HL-60 (cell line): ENCODE data around the gene BSN.

Experiments used
- DNase-seq, 2 experiments: peaks; one replicate each; pipeline ENCODE4 v3.0.0-alpha.2; 2010 to 2020; ENCODE audit warnings: low read depth in 1 of 2, low spot score in 1 of 2
- H3K27ac ChIP-seq: fragments of 250-450 bp; sonication (Bioruptor Pico); replicated peaks from 2 replicates; pipeline ENCODE4 v1.5.1; 2020; ENCODE audit warnings: mild to moderate bottlenecking, moderate library complexity
- H3K27me3 ChIP-seq: fragments of 250-450 bp; sonication (Bioruptor Pico); 2 replicates; pipeline ENCODE4 v1.5.1; 2021; ENCODE audit warnings: mild to moderate bottlenecking, moderate library complexity; ENCODE audit not compliant: insufficient read depth, poor library complexity, severe bottlenecking
- H3K4me3 ChIP-seq: replicated peaks from 2 replicates; pipeline ENCODE4 v1.5.1; 2011; ENCODE audit warnings: mild to moderate bottlenecking, control low read depth, low read length; ENCODE audit not compliant: insufficient read depth
- CTCF ChIP-seq: IDR thresholded peaks from one replicate; pipeline ENCODE4 v1.5.1; 2011; ENCODE audit warnings: low read length, control low read depth, inconsistent platforms; ENCODE audit not compliant: insufficient read depth
- GABPA ChIP-seq: IDR thresholded peaks from 2 replicates; pipeline ENCODE4 v1.6.1; 2012; ENCODE audit warnings: low read depth
- POLR2AphosphoS5 ChIP-seq: IDR thresholded peaks from 2 replicates; pipeline ENCODE4 v1.6.1; 2012; ENCODE audit warnings: low read depth
- REST ChIP-seq: IDR thresholded peaks from 2 replicates; pipeline ENCODE4 v1.6.1; 2012; ENCODE audit warnings: low read depth; ENCODE audit not compliant: insufficient replicate concordance
- SPI1 ChIP-seq: IDR thresholded peaks from 2 replicates; pipeline ENCODE4 v1.6.1; 2012; ENCODE audit warnings: low read depth, mild to moderate bottlenecking, borderline replicate concordance

The BSN gene

GRCh38 chr3:49614936-49615335 lies 60.7 kb downstream of the BSN start:
- H3K4me3 ChIP-seq = no peak overlapping the region
- no peak overlapping the region for H3K27ac ChIP-seq
- TF ChIP-seq POLR2AphosphoS5 (no peak), SPI1 (no peak), GABPA (no peak), REST (no peak), CTCF (no peak)
- H3K27me3 ChIP-seq = no peaks in the 10 kb centered on the region
- no peak for DNase-seq

GRCh38 chr3:49616061-49616460 lies 61.8 kb downstream of the BSN start:
- H3K27ac ChIP-seq = no peak overlapping the region

GRCh38 chr3:49616491-49616941 lies 62.2 kb downstream of the BSN start:
- H3K27ac ChIP-seq = no peak overlapping the region
- H3K4me3 ChIP-seq = no peak overlapping the region
- H3K27me3 ChIP-seq = peaks cover under 1% of the 10 kb centered on the region
- DNase-seq = no peak
- TF ChIP-seq CTCF (no peak), SPI1 (no peak), GABPA (no peak), POLR2AphosphoS5 (no peak), REST (no peak)

More at GRCh38 chr3:49616061-49616460, 61.8 kb downstream of the BSN start:
- Histone ChIP-seq H3K27me3 (no peaks in the 10 kb centered on the region), H3K4me3 (no peak overlapping the region)
- TF ChIP-seq CTCF (no peak), REST (no peak), SPI1 (no peak), GABPA (no peak), POLR2AphosphoS5 (no peak)
- no peak for DNase-seq
